GM19328 (cell line): ENCODE data around the gene ZNF579.
"Not testable (repeated sequence)": the region's sequence is repeated elsewhere in the genome, so short reads cannot be mapped to it uniquely, and the experiment has no call there.

ENCODE experiments used
- ATAC-seq: cut with Tn5 transposase; IDR thresholded peaks from one replicate; pipeline ENCODE4 v1.9.1; 2021; ENCODE audit warnings: mild to moderate bottlenecking, moderate library complexity; ENCODE audit not compliant: unreplicated experiment

Gene ZNF579

DNA sequence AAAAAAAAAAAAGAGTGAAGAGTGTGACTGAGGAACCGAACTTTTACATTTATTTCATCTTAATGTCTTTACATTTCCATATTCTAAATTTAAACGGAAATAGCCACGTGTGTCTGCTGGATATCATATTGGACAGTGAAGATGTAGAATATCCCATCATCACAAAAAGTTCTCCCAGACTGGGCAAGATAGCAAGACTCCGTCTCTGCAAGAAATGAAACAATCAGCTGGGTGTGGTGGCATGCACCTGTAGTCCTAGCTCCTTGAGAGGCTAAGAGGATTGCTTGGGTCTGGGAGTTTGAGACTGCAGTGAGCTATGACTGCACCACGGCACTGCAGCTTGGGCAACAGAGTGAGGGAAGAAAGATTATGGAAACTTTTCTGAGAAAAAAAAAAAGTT lies 3.9 kb downstream of the ZNF579 start:
- no peak for ATAC-seq

DNA sequence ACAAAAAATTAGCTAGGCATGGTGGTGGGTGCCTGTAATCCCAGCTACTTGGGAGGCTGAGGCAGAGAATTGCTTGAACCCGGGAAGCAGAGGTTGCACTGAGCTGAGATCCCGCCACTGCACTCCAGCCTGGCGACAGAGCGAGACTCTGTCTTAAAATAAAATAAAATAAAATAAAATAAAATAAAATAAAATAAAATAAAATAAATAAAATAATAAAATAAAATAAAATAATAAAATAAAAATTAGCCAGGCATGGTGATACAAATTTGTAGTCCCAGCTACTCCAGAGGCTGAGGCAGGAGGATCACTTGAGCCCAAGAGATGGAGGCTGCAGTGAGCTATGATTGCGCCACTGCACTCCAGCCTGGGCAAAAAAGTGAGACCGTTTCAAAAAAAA lies 6.7 kb downstream of the ZNF579 start:
- not testable (repeated sequence) for ATAC-seq

DNA sequence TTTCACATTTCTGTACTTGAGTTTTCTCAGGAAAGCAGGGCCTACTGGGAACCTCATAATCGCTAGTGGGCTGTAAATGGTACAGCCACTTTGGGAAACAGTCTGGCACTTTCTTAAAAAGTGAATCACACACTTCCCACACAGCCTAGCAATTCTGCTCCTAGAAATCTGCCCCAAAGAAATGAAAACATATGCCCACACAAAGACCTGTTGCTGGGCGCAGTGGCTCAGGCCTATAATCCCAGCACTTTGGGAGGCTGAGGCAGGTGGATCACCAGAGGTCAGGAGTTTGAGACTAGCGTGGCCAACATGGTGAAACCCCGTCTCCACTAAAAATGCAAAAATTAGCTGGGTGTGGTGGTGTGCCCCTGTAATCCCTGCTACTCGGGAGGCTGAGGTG lies 11.2 kb downstream of the ZNF579 start:
- ATAC-seq = not testable (repeated sequence)

DNA sequence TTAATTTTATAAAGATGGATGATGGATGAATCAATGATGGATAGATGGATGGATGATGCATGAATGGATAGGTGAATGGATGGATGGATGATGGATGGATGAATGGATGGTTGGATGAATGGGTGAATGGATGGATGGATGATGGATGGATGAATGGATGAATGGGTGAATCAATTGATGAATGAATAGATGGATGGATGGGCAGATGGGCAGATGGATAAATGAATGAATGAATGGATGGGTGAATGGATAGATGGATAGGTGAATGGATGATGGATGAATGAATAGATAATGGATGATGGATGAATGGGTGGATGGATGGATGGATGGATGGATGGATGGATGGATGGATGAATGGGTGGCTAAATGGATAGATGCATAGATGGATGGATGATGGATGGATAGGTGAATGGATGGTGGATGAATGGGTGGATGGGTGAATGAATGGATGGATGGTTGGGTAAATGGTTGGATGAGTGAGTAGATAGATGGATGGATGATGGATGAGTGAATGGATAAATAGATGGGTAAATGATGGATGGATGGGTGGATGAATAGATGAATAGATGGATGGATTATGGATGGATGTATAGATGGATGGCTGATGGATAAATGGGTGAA lies 12.8 kb downstream of the ZNF579 start:
- ATAC-seq = no peak

DNA sequence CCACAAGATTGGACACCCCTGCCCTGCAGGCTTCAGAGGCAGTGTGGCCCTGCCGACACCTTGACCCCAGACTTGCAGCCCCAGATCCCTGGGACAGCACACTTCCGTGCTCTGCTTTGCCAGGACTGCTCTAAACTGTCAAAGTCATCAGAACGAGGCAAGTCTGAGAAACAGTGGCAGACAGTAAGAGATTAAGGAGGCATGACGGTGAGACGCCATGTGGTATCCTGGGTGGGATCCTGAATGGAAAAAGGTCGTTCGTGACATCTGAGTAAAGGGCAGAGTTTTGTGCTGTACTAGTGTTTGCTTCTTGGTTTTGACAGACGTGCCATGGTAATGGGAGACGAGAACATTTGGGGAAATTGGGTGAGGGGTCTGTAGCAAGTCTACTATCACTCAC lies 13.8 kb downstream of the ZNF579 start:
- no peak for ATAC-seq

DNA sequence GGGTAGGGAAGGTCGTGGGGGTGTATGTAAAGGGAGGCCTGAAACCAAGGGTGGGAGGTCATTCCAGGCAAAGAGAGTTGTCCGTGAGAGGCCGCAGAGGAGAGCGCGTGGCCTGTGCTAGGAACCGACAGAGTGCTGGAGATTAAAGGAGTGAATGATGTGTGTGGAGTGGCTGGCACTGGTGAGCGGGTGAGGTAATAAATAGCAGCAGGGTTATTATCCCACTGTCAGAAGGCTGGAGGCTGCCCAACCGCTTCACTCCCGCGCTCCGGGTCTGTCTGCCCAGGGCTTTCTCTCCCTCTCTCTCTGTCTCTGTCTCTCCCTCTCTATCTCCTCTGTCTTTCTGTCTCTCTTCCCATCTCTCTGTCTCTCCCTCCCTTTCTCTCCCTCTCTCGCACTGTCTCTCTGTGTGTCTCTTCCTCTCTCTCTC lies 17.4 kb downstream of the ZNF579 start:
- ATAC-seq = no peak

DNA sequence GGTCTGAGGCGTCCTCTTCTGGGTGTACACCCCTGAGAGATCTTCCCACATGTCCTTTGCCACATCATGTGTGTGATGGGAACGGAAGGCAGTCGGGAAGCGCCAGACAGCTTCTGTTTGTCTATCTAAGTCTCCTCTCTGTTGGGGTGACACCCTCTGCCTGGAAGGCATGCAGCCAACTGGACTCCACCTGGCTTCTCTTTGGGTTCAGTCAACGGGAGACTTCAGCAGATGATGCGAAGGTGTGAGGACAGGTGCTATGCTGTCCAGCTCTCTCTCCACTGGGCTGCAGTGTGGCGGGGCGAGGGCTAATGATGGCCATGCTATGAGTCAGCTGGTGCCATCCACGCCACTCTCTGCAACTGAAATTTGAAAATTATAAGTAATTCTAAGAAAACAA lies 21.0 kb downstream of the ZNF579 start:
- no peak for ATAC-seq

DNA sequence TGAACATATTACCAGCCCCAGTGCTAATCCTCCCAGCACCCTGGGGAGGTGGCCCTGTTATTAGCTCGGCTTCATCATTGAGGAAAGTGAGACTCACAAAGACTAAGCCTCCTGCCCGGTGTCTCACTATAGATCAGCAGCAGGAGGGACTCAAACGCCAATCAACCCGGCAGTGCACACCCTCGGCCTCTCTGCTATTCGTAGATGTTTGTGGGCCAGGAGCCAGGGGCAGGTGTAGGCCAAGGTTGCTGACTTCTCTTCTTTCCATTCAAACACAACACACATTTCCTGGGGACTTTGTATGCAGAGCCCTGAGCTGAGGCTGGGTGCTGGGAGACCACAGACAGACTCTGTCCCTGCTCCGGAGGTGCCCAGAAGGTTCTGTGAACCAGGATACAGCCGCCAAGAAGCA lies 25.9 kb downstream of the ZNF579 start:
- ATAC-seq = no peak

DNA sequence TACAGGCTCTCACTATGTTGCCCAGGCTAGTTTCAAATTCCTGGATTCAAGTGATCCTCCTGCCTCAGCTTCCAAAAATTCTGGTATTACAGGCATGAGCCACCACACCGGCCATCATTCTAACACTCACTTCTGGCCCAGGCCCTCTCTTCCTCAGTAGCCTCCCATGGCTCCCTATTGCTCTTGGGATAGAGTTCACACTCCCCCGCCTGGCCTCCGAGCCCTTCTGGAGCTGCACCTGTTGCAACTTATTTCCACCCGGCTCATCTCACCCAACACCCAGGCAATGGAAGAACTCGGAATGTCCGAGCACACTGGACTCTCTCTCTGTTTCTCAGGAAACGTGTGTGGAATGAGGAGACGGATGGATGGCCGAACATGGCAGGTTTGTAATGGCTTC lies 26.3 kb downstream of the ZNF579 start:
- ATAC-seq = no peak

DNA sequence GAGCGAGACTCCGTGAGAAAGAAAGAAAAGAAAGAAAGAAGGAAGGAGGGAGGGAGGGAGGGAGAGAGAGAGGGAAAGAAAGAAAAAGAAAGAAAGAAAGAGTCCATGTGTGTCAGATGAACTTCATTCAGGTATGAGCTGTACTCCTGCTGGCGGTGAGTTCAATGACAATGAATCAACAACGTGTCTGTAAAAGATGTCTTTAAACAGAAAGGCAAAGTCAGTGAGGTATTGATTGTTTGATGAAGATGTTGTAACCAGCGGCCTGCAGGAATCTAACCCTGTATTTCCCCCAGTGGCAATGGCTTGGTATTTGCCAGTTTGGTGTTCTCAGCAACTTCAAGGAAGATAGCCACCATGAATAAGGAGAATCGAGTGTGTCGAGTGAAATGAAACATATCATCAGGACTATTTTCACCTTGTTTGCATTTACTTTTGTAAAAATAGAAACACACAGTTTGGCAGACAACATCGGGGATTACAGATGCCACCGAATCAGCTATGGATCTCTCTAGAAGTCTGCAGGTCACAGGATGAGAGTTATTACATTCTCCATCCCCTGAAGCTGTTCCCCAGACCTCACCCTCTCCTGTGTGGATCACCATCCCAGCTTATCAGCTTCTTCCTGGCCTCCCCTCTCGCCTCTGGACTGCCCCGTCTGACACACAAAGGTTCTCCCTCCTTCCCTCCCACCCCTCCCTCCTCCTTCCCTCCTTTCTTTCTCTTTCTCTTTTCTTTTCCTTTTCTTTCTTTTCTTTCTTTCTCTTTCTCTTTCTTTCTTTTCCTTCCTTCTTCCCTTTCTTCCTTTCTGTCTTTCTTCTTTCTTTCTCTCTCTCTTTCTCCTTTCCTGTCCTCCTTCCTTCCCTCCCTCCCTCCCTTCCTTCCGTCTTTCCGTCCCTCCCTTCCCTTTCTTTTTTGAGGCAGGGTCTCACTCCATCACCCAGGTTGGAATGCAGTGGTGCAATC lies 27.1 kb downstream of the ZNF579 start:
- no peak for ATAC-seq

DNA sequence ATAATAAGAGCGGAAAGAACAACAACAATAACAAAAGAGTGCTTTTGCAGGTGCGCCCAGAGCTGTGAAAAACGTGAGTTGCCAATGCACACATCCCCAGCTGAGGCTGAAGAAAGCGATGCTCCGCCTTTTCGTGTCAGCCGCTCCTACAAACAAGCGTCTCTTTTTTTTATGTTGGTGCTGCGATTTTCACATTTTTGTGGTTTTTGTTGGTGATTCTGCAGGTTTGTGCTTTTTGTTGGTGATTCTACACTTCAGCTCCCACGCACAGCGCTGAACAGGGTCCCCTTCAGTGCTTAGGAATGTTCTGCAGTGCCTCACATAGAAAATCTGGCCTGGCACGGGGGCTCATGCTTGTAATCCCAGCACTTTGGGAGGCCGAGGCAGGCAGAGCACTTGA lies 28.0 kb downstream of the ZNF579 start:
- ATAC-seq = no peak

DNA sequence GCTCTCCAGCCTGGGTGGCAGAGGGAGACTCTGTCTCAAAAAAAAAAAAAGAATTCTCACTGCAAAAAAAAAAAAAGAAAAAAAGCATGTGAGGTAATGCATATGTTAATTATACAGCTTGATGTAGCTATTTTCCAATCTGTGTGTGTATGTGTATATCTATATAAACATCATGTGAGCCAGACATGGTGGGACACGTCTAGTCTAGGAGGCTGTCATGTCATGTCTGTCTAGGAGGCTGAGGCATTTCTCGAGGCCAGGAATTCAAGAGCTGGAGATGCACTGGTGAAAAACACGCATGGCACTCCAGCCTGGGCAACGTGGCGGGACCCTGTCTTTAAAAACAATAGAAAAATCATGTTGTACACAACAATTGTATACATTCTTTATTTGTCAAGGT lies 28.4 kb downstream of the ZNF579 start:
- no peak for ATAC-seq

DNA sequence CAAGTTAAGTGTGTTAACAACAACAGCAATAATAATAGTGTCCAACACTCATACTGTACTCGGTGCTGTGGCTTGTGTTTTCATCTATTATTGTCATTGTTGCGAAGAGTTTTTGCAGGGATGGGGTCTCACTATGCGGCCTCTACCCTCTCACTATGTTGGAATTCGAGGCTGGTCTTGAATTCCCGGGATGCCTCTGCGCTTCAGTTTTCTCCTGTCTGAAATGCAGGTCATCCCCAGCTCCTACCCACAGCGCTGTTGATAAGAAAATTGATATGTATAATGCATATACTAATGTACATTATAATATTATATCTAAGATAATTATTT lies 30.4 kb downstream of the ZNF579 start:
- ATAC-seq = no peak

DNA sequence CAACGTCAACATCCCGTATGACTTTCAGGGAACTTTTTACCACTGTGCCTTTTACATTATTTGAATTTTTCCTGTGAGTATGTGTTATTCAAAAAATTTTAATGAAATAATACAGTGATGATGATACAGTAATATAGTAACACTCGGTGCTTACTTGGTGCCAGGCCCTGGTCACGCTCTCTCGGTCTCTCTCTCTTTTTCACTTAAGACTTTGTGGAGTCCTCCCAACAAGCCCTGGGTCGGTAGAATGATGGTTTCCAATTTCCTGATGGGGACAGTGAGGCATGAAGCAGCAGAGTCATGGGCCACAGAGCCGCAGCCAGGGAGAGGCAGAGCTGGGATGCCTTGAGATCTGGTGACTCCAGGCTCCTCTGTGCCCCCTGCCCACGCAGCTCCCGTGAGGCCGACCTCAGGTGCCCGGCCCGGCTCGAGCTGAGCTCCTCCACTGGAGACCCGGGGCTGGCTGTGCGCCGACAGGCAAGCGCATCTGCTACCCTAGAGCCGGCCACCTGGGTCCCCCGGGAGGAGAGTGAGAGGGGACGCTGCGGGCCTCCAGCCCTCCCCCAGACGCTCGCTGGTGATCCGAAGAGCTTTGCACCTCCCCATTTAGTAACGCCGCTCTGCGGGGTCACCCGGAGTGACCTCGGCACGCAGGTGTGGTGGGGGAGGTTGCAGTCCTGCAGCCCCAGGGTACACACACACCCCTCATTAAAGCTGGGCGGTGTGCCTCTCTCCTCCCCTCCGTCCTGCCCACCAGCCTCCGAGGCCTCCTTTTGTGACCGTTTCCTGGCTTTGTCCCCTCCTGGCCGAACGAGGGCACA lies 30.9 kb downstream of the ZNF579 start:
- no peak for ATAC-seq

DNA sequence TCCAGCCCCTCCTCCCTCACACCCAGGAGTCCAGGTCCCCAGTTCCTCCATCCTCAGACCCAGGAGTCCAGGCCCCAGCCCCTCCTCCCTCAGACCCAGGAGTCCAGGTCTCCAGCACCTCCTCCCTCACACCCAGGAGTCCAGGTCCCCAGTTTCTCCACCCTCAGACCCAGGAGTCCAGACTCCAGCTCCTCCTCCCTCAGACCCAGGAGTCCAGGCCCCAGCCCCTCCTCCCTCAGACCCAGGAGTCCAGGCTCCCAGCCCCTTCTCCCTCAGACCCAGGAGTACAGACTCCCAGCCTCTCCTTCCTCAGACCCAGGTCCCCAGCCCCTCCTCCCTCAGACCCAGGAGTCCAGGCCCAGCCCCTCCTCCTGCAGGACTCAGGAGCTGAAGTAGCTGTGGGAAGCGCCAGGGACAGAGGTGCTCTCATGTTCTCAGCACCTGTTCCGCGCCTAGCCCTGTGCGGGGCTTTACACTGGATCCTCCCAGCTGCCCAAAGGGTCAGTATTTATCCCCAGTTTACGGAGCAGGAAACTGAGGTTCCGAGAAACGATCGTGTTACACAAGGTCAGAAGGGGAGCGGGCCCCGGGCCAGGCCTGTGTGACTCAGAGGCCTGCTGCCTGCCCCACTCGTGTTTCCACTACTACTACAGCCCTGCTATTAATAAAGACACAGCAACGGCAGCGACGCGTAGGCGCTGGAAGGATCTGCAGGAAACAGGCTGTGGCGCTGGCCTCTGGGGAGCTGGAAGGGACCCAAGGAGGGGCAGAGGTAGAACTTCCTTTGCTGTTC lies 33.6 kb downstream of the ZNF579 start:
- no peak for ATAC-seq

DNA sequence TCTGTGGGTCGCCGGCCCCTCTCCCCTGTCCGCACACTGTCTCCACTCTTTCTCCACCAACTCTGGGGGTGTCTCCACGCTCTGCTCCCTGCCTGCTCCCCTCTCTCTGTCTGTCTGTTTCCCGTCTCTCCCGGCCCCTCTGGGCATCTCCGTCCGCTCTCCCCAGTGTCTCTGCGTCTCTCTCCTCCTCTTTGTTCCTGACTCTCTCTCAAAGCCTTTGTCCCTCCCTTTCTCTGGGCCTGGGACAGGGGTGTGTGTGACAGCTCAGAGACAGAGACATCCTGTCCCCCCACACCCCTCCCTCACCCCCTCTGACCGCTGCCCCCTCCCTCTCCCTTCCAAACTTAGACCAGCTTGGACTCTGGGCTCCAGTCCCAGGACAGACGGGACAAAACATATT lies 34.6 kb downstream of the ZNF579 start:
- no peak for ATAC-seq

DNA sequence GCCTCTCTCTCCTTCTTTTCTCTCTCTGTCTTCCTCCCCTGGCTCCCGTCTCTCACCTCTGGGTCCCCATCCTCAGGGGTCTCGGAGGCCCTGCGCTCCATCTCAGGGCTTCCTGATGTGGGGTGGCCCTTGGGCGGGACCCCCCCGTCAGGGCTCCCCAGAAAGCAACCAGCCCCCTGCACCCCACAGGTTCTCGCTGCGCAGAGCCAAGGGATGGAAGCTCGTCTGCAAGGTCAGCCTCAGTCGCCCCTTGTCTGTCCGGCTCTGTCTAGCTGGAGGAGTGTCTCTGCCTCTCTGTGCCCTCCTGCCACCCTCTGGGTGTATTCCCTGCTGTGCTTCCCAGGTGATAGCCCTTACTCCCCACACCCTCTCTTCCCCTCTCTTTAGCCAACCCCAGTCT lies 35.2 kb downstream of the ZNF579 start, which contains the start of gene SBK3:
TSS of gene SBK3 (minus strand) at position 101 of the 400 bp plus-strand sequence. CDS start at position 101, 0 bp downstream.
- ATAC-seq = no peak

DNA sequence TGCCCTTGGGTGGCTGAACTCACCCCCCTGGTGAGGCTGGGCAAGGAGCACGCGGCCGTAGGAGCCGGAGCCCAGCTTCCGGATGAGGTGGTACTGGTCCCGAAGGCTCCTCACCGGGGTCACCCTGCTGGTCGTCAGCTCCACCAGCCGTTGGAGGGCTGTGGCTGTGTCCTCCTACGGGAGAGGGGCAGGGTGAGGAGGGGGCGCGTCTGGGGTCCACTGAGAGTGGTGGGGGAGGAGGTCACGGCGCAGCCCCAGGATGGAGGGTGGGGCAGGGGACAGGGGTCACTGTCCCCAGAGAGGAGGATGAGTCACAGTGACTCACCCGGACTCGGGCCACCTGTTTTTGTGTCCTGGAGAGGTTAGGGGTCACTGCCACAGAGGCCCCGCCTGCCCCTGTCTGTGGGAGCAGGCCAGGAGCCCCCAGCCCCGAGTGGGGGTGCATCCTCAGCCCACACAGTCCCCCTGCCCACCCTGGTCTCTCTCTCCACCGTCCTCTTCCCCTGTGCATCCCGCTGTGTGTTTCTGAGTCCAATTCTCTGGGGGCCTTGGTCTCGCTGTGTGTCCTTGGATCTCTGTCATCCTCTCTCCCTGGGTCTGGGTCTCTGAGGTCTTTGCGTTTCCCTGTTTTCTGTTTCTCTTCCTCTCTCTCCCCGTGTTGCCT lies 35.7 kb downstream of the ZNF579 start:
- no peak for ATAC-seq

DNA sequence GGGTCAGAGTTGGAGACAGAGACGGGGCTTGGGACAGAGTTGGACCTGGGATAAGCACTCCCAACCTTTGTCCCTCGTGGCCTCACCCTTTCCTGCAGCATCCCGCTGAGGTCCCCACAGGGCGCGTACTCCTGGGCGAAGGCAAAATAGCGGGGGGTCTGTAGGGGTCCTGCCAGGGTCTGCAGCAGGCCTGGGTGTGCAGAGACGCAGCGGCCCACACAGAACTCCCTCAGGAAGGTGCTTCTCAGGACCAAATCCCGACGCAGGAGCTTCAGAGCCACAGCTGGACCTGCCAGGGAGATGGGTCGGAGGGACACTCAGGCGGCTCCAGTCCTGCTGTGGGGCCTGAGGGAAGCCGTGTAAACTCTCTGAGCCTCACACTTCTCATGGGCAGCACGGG lies 36.6 kb downstream of the ZNF579 start:
- ATAC-seq = no peak

DNA sequence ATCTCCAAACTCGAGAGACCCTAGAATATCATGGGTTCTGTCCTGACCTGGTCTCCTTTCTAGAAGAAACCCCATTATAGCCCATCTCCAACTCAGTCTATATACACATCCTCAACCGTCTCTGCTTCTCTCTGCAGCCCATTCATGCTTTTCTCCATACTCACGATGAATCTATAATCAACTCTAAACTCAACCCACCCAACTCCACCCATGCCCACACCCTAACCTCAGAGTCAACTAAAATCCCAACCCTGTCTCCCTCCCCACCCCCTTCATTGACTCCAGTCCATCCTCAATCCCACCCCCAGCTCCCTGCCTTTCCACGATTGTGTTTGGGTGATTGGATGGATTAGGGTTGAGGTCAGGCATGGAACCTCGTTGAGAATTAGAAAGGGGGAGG lies 37.1 kb downstream of the ZNF579 start:
- no peak for ATAC-seq
